Sigmoid colon (tissue), 4 donors: ENCODE measurements around the gene MEGF11.

Experiments used
- EP300 ChIP-seq, 4 donors: sonication (generic); formaldehyde crosslinking; IDR thresholded peaks; one replicate each; pipeline ENCODE4 v1.6.1; 2017; ENCODE audit warnings: antibody characterized with exemption in 4 of 4
- POLR2AphosphoS5 ChIP-seq, 4 donors: sonication (generic); formaldehyde crosslinking; IDR thresholded peaks; one replicate each; pipeline ENCODE4 v1.6.1; 2017; ENCODE audit warnings: antibody characterized with exemption in 4 of 4
- TF ChIP-seq, protein P1 (sequence below), 4 experiments: fragments of 450-650 bp in 3 of 4; fragments of 200-600 bp in 1 of 4; IDR thresholded peaks; one replicate each; pipeline ENCODE4 v1.5.1; 2016 to 2019; ENCODE audit warnings: antibody characterized with exemption in 4 of 4, mild to moderate bottlenecking in 3 of 4, moderate library complexity in 2 of 4

DNA sequence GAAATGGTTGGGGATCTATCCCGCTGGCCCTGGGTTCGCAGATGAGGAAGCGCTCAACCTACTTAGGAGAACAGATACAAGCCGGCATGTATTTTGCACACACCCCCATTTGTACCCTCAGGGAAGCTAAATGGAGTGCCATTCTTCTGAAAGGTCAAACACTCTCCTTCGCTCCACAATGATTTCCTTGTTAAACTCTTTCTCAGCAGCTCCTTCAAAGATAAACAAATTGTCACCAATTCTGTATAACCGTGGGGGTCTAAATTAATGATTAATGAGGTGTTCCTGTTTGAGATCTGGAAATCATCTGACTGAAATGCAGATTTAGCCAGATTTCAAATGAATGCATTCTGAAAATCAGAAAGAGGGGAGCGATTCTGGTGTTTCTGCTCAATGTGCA is 124.0 kb downstream of the MEGF11 start:
- TF ChIP-seq EP300 (IDR thresholded peaks at IDR 0.05): no peak
- TF ChIP-seq, protein P1, sequence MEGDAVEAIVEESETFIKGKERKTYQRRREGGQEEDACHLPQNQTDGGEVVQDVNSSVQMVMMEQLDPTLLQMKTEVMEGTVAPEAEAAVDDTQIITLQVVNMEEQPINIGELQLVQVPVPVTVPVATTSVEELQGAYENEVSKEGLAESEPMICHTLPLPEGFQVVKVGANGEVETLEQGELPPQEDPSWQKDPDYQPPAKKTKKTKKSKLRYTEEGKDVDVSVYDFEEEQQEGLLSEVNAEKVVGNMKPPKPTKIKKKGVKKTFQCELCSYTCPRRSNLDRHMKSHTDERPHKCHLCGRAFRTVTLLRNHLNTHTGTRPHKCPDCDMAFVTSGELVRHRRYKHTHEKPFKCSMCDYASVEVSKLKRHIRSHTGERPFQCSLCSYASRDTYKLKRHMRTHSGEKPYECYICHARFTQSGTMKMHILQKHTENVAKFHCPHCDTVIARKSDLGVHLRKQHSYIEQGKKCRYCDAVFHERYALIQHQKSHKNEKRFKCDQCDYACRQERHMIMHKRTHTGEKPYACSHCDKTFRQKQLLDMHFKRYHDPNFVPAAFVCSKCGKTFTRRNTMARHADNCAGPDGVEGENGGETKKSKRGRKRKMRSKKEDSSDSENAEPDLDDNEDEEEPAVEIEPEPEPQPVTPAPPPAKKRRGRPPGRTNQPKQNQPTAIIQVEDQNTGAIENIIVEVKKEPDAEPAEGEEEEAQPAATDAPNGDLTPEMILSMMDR (IDR thresholded peaks at IDR 0.05): no peak
- TF ChIP-seq POLR2AphosphoS5 (IDR thresholded peaks at IDR 0.05): no peak
